Esophagus squamous epithelium (tissue), 5 donors: Measurements from ENCODE around the gene TTC28. TPM values are rescaled to one million over a fixed set of nuclear protein-coding genes. Genes with fewer than 3 reads are reported as not detected.

ENCODE experiments used
- DNase-seq: peaks from one replicate; lab custom pipeline; 2025; lab: John Stamatoyannopoulos, UW
- H3K27ac ChIP-seq, 4 donors: fragments of 200-600 bp; sonication (generic); one replicate each; pipeline ENCODE4 v1.5.1; 2016 to 2019; ENCODE audit warnings: mild to moderate bottlenecking in 1 of 4
- H3K27me3 ChIP-seq, 4 donors: fragments of 200-600 bp; sonication (generic); 1 replicate in 3 of 4; 2 replicates in 1 of 4; pipeline versions ENCODE4 v1.5.1 to v1.6.0; 2017 to 2021; ENCODE audit warnings: antibody characterized with exemption in 1 of 4
- H3K36me3 ChIP-seq, 3 donors: fragments of 200-600 bp; sonication (generic); one replicate each; pipeline ENCODE4 v1.5.1; 2016 to 2019
- H3K4me1 ChIP-seq, 3 donors: fragments of 200-600 bp; sonication (generic); one replicate each; pipeline ENCODE4 v1.5.1; 2017 to 2019
- H3K4me3 ChIP-seq, 4 donors: fragments of 200-600 bp; sonication (generic); 1 replicate in 3 of 4; 2 replicates in 1 of 4; pipeline ENCODE4 v1.5.1; 2016 to 2019; ENCODE audit warnings: mild to moderate bottlenecking in 2 of 4, moderate library complexity in 1 of 4
- H3K9me3 ChIP-seq, 3 donors: fragments of 200-600 bp; sonication (generic); one replicate each; pipeline ENCODE4 v1.5.1; 2016 to 2019
- POLR2A ChIP-seq, 4 donors: fragments of 450-650 bp; IDR thresholded peaks; one replicate each; pipeline ENCODE4 v1.6.1; 2017; ENCODE audit warnings: antibody characterized with exemption in 4 of 4, mild to moderate bottlenecking in 4 of 4, moderate library complexity in 3 of 4
- WGBS, 2 donors: methylation state at CpG; one replicate each; pipeline ENCODE4 v1.1.5; 2018; 5-methylcytosine and 5-hydroxymethylcytosine counted together
- intact Hi-C: fragments of 100-400 bp; cut with DNase I; formaldehyde crosslinking; loops from one replicate; pipeline ENCODE4 v1.15.0; 2022
- total RNA-seq, 4 donors: library from RNA; depleted of rRNA; stranded (reverse); fragments of >200 nt; gene quantifications; one replicate each; pipeline ENCODE4 v1.1.0, GENCODE V29; 2016
- TF ChIP-seq, protein P1 (sequence below), 6 experiments: fragments of 450-650 bp in 4 of 6; fragments of 200-600 bp in 2 of 6; sonication (generic) in 2 of 6; IDR thresholded peaks; one replicate each; pipeline ENCODE4 v1.5.1; 2016 to 2019; ENCODE audit warnings: antibody characterized with exemption in 6 of 6, mild to moderate bottlenecking in 4 of 6, moderate library complexity in 4 of 6
- donor health status: DM: yes; HTN: yes; CAD: no.

Gene TTC28
- total RNA-seq, 4 donors from 2014 or later: 6.0 to 21.4 (median 7.7) TPM

DNA sequence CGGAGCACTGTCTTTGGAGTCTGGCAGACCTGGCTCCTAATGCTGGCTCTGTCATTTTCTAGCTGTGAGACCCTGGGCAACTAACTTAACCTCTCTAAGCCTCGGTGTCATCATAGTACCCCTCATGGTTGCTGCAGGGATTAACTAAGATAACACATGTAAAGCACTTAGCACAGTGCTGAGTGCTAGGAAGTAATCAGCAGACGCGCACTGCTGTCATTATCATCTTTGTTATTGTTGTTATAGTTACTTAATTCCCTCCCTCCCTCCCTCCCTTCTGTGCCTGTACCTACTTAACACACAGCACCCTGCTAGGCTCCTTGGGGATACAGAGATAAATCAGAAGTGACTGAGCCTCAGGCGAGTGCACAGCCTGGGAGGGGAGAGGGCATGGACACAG, 655.9 kb downstream of the TTC28 start:
- peaks cover 28 to 77% (median 32%) of the 10 kb centered on the region in 3 donors for H3K4me1 ChIP-seq
- H3K27ac ChIP-seq: no peak overlapping the region
- TF ChIP-seq, protein P1, sequence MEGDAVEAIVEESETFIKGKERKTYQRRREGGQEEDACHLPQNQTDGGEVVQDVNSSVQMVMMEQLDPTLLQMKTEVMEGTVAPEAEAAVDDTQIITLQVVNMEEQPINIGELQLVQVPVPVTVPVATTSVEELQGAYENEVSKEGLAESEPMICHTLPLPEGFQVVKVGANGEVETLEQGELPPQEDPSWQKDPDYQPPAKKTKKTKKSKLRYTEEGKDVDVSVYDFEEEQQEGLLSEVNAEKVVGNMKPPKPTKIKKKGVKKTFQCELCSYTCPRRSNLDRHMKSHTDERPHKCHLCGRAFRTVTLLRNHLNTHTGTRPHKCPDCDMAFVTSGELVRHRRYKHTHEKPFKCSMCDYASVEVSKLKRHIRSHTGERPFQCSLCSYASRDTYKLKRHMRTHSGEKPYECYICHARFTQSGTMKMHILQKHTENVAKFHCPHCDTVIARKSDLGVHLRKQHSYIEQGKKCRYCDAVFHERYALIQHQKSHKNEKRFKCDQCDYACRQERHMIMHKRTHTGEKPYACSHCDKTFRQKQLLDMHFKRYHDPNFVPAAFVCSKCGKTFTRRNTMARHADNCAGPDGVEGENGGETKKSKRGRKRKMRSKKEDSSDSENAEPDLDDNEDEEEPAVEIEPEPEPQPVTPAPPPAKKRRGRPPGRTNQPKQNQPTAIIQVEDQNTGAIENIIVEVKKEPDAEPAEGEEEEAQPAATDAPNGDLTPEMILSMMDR (IDR thresholded peaks at IDR 0.05): no peak
- no peak for TF ChIP-seq POLR2A (IDR thresholded peaks at IDR 0.05)
- H3K4me3 ChIP-seq: no peak overlapping the region
- no peaks in the 10 kb centered on the region for H3K36me3 ChIP-seq
- intact Hi-C loops: loop anchor here (10.0 kb wide), 1 partner anchor 571 kb away; no protein-coding TSS in a partner anchor
- H3K27me3 ChIP-seq: no peaks in the 10 kb centered on the region
- WGBS, 2 donors: 89% methylated on average over 4 to 5 of the region's 5 CpGs
- no peak for DNase-seq
- no peaks in the 10 kb centered on the region for H3K9me3 ChIP-seq

DNA sequence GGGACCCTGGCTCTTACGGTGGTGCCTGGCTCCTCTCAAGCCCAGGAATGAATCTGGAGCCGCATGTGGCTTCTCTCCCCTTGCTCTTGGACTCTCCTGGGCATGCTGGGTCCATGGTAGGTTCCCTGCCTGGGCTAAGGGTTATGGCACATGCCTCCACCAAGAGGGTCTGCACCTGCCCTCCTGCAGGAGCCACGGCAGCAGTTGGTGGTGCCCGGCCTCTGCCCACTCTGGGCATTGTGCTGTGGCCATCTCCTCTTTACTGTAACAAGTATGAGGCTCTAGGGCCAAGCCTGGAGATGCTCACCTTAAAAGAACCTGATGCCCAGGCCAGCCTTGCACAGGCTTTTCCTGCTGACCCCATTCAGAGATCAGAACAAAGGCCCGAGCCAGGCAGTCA, 656.6 kb downstream of the TTC28 start:
- no peak for DNase-seq
- H3K9me3 ChIP-seq: no peaks in the 10 kb centered on the region
- H3K27ac ChIP-seq: peak overlapping the region in 1 of 4 donors; percentile 17
- TF ChIP-seq, protein P1 (IDR thresholded peaks at IDR 0.05): no peak
- no peak for TF ChIP-seq POLR2A (IDR thresholded peaks at IDR 0.05)
- no peaks in the 10 kb centered on the region for H3K36me3 ChIP-seq
- H3K4me3 ChIP-seq: no peak overlapping the region
- intact Hi-C loops: loop anchor here (10.0 kb wide), 1 partner anchor 572 kb away; no protein-coding TSS in a partner anchor
- WGBS, 2 donors: 36 to 88% methylated on average over 1 to 2 of the region's 5 CpGs
- H3K4me1 ChIP-seq: peaks cover 20 to 75% (median 25%) of the 10 kb centered on the region in 3 donors
- H3K27me3 ChIP-seq: no peaks in the 10 kb centered on the region

DNA sequence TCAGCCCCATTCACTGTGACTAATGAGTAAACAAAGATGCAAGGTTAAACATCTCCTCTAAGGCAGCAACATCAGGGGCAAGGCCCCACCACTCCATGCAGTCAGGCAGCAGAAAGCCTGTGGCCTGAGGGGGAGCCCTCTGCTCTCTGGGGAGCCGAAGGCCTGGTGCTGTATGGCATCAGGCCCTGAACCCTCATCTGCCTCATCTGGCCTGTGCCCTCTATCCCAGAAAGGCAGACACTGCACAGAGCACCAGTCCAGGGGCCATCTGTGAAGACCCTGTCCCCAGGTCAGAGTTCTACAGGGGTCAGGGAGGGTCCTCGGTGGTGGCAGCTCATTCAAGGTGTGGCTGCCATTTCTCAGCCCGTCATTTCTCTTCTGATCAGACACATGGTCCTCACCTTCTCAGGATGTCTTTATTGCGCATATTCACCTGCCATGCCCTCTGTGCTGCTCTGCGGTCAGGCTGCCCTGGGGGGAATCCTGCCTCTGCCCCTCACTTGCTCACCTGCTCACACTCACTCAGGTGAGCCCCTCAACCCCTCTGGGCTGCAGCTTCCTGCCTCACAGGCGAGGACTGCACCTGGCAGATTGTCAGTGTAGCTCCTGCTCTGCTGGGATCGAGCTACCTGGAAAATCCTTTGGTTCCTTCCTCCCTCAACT, 657.5 kb downstream of the TTC28 start:
- H3K27me3 ChIP-seq: no peaks in the 10 kb centered on the region
- H3K4me1 ChIP-seq: peaks cover 11 to 69% (median 22%) of the 10 kb centered on the region in 3 donors
- H3K9me3 ChIP-seq: no peaks in the 10 kb centered on the region
- no peaks in the 10 kb centered on the region for H3K36me3 ChIP-seq
- intact Hi-C loops: loop anchor here (10.0 kb wide), 1 partner anchor 573 kb away; no protein-coding TSS in a partner anchor
- no peak overlapping the region for H3K27ac ChIP-seq
- 80 to 87% methylated on average over 4 to 5 of the region's 7 CpGs for WGBS, 2 donors
- no peak for DNase-seq
- H3K4me3 ChIP-seq: no peak overlapping the region
- TF ChIP-seq, protein P1 (IDR thresholded peaks at IDR 0.05): no peak

DNA sequence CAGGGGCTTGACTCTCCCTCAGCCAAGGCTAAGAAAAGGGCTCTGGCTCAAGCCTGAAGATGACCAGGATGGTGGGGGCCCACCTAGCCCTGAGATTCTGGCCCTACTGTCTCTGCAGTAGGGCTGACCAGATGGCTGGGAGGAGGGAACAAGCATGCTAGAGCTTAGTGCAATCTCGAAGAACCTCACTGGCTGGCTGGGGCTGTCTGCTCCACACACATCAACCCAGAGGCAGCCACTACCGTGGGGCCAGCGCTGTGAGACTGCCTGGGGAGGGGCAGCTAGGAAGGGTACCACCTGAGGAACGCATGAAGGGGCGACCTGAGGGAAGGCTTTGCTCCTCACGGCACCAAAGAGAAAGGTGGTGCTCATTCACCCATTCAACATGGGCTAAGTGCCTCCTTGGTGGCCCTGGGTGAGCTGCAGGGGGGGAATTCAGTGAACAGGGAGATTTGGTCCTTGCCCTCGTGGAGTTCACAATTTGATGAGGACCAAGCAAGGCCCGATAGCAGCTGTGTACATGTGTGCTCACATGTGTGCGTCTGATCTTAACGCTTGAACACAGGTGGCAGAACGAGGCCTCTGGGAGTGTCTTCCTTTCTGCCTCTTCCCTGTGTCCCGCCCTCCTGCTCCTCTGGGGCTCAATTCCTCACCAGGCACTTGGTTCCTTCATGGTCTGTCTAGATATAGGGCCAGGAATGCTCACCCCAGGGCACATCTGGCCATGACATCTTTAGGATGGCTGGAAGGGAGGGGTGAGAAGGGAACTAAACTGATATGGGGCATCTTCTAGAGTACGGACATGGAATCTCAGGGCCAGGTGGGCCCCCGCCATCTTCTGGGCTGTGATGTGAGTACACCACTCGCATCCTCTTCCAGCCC, 658.3 kb downstream of the TTC28 start:
- no peak for DNase-seq
- peak overlapping the region in 1 of 4 donors; percentile 58 for H3K27ac ChIP-seq

More for the DNA sequence above, 658.3 kb downstream of the TTC28 start:
- Histone ChIP-seq H3K4me1 (peaks cover 15 to 69% (median 25%) of the 10 kb centered on the region in 3 donors), H3K27me3 (no peaks in the 10 kb centered on the region), H3K4me3 (no peak overlapping the region), H3K36me3 (no peaks in the 10 kb centered on the region), H3K9me3 (no peaks in the 10 kb centered on the region)
- TF ChIP-seq POLR2A (IDR thresholded peaks at IDR 0.05): no peak
- TF ChIP-seq, protein P1 (IDR thresholded peaks at IDR 0.05): no peak
- intact Hi-C loops: loop anchor here (10.0 kb wide), 1 partner anchor 573 kb away; no protein-coding TSS in a partner anchor
- WGBS, 2 donors: 77 to 92% methylated on average over 13 to 15 of the region's 15 CpGs
